ENCODE measurements around the gene ZNF738.
"Not testable (repeated sequence)": the region's sequence is repeated elsewhere in the genome, so short reads cannot be mapped to it uniquely, and the experiment has no call there.

ZNF738 gene

DNA sequence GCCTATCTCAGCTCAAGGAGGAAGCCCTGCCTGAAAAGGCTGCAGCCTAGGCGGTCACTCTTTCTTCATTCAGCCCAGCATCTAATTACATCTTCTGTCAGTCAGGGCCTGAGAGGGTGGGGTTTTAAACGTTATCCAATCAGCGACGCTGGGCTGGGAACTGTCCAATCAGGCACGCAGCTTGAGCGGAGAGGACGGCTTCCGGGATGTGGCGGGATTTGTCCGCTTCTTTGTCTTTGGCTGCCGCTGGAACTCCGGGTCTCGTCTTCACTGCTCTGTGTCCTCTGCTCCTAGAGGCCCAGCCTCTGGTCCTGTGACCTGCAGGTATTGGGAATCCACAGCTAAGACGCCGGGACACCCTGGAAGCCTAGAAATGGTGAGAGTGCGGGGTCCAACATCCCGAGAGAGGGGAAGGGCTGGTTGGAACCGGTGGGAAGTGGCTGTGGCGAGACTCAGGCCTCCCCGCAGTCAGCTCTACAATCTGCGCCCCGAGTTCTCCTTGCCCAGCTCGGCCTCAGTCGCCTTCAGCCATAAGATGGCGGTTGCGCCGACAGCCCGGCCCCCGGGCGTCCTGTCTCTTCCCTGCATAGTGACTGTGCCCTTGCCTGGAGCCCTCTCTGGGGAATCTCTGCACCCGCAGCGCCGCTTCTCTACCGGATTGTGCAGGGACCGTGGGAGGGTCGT is at the start of gene ZNF738:
Gene ZNF738, plus strand, starts transcription at position 233 of the 684 bp plus-strand sequence. Its CDS starts 141 bp downstream, at position 374.
- DNase-seq, result peak; percentile 99

DNA sequence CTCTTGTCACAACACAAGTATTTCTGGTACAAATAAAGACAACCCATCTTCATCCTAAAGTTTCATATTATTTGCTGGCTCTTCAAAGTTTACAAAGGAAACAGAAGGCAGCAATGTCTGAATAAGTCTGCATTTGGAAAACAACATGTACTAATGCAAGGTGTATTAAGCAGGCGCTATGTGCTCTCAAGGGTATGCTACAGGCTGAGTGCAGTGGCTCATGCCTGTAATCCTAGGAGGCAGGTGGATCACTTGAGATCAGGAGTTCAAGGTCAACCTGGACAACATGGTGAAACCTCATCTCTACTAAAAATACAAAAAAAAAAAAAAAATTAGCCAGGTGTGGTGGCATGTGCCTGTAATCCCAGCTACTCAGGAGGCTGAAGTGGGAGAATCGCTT is 46.0 kb upstream of the ZNF738 start:
- DNase-seq, result not testable (repeated sequence)

DNA sequence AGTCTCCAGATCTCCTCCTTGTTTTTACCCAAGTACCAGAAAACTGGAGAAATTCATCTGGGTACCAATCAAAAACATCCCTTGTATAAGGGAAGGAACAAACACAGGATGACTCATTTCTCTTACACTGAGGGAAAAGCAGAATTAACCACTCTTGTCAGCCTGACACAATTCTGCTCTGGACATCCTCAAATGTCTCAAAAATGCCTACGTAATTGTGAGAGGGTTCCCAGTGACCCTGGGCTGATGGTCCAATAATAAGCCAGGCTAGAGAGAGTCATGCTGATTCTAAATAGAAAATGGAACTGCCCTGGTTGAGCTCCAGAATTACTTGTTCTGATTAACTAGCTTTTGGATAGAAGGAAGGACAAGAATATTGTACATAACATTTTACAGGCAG is 44.1 kb upstream of the ZNF738 start:
- DNase-seq, result no peak

DNA sequence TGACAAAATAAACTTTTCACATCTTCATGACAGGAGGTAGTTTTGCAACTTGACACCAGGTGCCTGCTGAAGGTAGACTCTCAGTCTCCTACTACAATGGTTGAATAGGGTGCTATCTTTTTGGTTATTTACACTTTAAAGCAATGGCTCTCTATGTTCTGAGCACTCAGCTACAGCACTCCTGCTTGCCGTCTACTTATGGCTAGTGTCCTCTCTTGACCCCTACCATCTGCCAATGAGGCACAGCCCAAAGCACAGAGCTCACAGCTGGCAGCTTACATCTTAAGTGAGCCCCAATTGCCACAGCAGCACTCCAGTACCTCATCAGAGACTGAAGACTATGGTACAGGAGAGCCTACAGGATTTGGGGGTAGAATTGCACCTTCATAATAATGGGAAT is 41.0 kb upstream of the ZNF738 start:
- peak; percentile 70 for DNase-seq

DNA sequence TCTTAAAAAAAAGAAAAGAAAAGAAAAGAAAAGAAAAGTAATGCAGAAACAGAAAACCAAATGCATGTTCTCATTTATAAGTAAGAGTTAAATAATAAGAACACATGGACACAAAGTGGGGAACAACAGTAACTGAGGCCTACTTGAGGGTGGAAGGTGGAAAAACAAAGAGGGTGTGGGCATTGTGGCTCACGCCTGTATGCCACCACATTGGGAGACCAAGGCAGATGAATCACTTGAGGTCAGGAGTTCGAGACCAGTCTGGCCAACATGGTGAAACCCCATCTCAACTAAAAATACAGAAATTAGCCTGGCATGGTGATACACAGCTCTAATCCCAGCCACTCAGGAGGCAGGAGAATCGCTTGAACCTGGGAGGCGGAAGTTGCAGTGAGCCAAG is 37.7 kb upstream of the ZNF738 start:
- no peak for DNase-seq

DNA sequence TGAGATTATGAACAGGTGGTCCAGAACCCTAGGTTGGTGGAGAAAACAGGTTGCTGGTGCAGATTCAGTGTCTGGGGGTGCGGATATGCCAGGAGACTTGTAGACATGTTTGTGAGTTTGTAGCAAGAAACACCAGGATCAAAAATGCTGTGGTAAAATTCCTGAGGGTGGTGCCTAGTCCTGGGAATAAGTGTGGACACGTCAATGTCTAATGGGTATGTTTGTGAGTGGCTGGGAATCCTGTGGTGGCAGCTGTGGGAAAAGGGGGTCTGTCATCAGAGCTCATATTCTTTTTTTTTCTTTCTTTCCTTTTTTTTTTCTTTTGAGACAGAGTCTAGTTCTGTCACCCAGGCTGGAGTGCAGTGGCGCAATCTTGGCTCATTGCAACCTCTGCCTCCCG is 36.8 kb upstream of the ZNF738 start:
- no peak for DNase-seq

DNA sequence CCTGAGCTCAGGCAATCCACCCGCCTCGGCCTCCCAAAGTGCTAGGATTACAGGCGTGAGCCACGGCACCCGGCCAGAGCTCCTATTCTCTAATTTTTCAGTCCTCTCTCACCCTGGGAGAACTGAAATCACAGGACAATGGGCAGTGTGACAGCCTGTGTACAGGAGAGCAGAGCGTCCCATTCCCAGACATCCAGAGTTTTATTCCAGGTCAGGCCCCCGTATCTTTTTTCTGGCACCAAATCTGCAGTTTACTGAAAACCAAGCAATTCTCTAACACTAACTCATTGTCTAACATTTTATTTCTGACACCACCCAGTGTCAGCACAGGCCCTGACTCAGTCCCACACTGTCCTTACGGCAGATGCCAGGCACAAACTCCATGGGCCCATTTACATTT is 36.3 kb upstream of the ZNF738 start:
- DNase-seq, result no peak

DNA sequence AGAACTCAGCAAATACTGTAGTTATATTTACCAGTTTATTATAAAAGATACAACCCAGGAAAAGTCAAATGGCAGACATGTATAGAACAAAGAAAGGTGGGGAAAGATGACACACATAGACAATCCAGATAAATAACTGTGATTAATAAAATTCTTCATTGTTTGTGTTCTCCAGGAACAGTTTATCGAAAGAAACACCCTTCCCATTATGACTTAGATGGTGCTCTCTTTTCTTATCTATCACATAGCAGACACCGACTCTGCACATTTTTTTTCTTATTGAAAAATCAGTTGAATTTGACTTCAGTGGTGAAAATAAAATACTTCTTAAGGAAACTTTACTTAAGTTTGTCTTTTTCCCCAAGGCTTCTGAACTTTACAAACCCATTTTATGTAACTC is 35.8 kb upstream of the ZNF738 start:
- no peak for DNase-seq

DNA sequence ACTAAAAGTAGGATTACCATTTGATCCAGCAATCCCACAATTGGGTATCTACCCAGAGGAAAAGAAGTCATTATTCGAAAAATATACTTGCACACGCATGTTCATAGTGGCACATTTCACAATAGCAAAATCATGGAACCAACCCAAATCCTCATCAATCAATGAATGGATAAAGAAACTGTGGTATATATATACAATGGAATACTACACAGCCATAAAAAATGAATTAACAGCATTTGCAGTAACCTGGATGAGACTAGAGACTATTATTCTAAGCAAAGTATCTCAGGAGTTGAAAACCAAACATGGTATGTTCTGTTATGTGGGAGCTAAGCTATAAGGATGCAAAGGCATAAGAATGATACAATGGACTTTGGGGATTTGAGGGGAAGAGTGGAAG is 32.6 kb upstream of the ZNF738 start:
- no peak for DNase-seq

DNA sequence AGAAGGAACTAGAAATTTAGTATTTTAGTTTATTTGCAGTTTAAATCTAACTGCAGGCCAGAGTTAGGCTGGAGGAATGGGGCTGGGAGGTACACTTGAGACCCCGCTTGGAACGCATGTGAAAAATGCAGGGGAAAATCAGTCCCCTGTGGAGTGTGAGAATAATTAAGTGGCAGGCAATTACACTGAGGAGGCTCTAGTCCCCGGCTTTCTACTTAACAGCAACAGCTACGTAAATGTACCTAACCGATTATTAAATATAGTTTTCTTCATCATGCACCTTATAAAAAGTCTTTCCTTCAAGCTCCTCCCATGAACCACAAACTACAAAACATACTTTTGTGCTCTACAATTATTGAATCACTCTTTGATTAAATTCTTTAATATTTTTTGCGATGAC is 30.4 kb upstream of the ZNF738 start:
- DNase-seq, result peak; percentile 33

DNA sequence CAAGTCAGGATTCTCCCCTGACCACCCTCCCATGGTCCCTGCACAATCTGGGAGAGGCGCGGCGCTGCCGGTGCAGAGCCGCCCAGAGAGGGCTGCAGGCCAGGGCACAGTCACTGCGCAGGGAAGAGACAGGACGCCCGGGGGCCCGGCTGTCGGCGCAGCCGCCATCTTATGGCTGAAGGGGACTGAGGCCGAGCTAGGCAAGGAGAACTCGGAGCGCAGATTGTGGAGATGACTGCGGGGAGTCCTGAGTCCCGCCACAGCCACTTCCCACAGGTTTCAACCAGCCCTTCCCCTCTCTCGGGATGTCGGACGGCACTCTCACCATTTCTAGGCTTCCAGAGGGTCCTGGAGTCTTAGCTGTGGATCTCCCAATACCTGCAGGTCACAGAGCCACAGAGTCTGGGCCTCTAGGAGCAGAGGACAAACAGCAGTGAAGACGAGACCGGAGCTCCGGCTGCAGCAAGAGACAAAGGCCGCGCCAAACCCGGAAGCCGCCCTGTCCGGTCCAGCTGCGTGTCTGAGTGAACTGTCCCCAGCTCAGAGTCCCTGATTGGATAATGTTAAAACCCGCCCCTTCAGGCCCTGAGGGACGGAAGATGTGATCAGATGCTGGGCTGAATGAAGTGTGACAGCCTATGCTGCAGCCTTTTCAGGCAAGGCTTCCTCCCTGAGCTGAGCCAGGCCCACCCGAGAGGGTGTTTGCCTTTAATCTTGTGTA is 29.8 kb upstream of the ZNF738 start, which contains the start of gene ZNF708:
Gene ZNF708, minus strand, starts transcription at position 526 of the 721 bp plus-strand sequence. Its CDS starts 198 bp downstream, at position 328.
- DNase-seq, result peak; percentile 97

DNA sequence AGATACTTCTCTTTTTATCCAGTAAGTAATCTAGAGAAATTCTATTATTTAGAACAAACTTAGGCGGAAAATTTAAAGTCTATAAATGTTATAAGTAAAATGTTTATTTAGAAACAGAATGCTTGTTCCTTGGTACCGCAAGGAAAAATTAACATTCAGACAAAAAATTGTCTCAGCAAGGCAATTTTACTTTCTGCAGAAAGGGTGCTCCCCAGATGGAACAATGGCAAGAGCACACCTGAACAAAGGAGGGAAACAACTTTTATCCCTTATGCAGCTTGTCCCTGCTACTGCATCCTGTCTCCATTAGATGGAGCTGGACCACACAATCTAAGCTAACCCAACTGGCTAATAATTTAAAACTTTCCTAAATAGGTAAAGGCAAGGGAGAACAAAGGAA is 23.1 kb upstream of the ZNF738 start:
- no peak for DNase-seq

DNA sequence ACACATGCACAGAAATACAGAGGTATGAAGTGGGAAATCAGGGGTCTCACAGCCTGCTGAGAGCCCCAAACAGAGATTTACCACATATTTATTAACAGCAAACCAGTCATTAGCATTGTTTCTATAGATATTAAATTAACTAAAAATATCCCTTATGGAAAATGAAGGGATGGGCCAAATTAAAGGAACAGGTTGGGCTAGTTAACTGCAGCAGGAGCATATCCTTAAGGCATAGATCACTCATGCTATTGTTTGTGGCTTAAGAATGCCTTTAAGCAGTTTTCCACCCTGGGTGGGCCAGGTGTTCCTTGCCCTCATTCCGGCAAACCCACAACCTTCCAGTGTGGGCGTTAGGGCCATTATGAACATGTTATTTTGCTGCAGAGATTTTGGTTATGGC is 14.0 kb upstream of the ZNF738 start:
- not testable (repeated sequence) for DNase-seq

DNA sequence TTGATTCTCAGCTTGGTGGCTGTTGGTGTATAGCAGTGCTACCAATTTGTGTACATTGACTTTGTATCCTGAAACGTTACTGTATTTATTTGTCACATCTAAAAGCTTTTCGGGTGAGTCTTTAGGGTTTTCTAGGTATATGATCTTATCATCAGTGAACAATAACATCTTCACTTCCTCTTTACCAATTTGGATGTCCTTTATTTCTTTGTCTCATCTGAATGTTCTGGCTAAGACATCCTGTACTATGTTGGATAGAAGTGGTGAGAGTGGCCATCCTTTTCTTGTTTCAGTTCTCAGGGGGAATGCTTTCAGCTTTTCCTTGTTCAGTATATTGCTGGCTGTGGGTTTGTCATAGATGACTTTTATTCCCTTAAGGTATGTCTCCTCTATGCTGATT is 6.0 kb upstream of the ZNF738 start:
- DNase-seq, result no peak

DNA sequence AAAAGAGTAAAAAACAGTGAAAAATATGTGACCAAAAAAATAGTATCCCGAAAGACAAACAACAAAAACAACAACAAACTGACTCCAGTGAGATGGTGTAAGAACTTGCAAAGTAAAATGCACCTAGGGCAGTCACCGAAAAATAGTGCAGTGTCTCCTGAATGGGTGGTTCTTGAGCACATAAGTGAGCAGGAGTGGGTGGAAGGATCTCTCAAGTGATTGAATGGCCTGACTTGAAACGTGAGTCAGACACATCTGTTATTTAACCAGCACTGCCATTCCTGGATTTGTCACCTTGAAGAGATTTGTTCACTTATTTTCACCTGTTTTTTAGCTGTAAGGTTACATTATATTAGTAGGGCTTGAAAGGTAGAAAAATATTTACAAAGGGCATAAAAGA is 3.5 kb downstream of the ZNF738 start:
- no peak for DNase-seq

DNA sequence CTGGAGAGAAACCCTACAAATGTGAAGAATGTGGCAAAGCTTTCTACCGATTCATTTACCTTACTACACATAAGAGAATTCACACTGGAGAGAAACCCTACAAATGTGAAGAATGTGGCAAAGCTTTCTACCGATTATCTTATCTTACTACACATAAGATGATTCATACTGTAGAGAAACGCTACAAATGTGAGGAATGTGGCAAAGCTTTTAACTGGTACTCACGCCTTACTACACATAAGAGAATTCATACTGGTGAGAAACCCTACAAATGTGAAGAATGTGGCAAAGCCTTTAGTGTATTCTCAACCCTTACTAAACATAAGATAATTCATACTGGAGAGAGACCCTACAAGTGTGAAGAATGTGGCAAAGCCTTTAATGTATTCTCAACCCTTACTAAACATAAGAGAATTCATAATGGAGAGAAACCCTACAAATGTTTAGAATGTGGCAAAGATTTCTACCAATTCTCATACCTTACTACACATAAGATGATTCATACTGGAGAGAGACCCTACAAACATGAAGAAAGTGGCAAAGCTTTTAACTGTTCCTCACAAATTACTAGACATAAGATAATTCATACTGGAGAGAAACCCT is 25.3 kb downstream of the ZNF738 start:
- DNase-seq, result no peak

DNA sequence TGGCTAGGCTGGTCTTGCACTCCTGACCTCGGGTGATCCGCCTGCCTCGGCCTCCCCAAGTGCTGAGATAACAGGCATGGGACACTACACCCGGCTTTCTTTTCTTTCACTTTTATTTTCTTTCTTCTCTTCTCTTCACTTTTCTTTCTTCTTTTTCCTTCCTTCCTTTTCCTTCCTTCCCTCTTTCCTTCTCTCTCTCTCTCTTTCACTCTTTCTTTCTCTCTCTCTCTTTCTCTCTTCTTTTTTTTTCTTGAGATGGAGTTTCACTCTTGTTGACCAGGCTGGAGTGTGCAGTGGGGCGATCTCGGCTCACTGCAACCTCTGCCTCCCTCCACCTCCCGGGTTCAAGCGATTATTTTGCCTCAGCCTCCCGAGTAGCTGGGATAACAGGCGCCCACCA is 37.3 kb downstream of the ZNF738 start:
- DNase-seq, result no peak

DNA sequence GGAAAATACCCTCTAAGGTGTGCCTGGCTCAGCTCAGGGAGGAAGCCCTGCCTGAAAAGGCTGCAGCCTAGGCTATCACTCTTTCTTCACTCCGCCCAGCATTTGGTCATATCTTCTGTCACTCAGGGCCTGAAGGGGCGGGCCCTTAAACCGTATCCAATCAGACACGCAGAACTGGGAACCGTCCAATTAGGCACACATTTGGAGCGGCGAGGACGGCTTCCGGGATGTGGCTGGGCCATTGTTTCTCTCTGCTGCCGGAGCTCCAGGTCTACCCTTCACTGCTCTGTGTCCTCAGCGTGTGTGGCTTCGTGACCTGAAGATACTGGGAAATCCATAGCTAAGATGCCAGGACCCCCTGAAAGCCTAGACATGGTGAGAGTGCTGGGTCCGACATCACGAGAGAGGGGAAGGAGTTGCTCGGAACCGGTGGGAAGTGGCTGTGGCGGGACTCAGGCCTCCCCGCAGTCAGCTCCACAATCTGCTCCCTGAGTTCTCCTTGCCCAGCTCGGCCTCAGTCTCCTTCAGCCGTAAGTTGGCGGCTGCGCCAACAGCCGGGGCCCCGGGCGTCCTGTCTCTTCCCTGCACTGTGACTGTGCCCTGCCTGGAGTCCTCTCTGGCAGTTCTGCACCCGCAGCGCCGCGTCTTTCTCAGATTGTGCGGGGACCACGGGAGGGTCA is 38.2 kb downstream of the ZNF738 start, which contains the start of gene ZNF493:
Gene ZNF493, plus strand, starts transcription at position 241 of the 680 bp plus-strand sequence. Its CDS starts 105 bp downstream, at position 346.
- peak; percentile 98 for DNase-seq

DNA sequence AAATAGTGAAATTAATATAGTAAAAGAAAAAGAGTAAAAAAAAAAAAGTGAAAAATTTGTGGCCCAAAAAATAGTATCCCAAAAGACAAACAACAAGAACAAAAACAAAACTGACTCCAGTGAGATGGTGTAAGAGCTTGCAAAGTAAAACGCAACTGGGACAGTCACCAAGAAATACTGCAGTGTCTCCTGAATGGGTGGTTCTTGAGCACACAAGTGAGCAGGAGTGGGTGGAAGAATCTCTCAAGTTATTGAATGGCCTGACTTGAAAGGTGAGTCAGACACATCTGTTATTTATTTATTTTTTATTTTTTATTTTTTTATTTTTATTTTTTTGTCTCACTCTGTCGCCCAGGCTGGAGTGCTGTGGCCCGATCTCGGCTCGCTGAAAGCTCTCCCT is 40.1 kb downstream of the ZNF738 start:
- DNase-seq, result no peak

DNA sequence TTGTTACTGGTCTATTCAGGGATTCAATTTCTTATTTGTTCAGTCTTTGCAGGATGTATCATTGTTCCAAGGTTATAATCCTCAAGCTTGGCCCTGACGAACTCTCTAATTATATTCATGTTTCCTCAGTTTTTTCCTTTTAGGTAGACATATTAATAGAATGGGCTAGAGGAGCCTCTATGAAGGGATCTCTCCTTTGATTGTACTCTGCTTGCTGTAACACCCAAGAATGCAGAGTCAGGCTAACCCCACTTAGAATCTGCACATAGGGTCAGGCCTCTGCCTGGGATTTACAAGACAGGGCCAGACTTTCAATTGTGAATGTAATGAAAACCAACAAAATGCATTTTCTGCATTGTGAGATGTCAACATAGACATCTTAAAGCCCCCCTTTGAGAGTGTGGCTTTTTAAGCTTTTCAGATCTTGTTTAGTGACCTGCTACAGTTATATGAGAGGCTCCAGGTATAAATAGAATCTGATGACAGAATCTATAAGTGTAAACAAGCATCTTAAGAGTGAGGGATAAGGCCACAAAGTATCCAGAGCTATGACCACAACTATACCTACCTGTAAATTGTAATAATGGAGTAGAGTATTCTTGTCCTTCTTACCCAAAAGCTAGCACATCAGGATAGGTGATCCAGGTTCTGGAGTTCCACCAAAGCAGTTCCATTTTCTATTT is 43.6 kb downstream of the ZNF738 start:
- no peak for DNase-seq

DNA sequence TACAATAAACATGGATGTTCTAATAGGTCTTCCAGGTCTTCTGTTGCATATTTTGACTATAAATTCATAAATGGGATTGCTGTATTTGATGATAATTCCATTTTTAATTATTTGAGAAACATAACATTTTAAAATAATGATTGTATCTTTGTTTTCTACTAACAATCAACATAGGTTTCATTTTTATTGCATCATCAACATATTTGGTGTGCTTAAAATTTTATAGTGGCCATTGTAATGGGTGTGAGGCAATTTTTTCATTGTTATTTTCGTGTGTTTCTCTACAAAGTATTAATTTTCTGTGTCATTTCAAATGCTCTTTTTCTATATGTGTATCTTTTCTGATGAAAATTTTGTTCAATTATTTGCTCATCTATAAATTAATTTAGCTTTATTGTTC is 51.4 kb downstream of the ZNF738 start:
- DNase-seq, result no peak

DNA sequence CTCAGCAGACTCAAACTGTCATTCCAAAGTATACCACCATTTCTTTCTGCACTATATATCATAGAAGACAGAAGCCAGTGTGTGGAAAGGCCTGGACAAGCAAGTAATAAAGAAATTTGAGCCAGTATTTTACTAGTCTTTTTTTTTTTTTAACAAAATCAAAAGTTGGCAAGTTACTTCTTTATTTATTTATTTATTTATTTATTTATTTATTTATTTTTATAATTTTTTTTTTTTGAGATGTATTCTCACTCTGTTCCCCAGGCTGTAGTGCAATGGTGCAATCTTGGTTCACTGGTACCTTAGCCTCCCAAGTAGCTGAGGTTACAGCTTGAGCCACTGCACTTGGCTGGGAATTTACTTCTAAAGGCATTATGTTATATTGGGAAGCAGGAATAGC is 63.4 kb downstream of the ZNF738 start:
- no peak for DNase-seq
